H9 (cell line): ENCODE results near the gene SLC38A5. TPM values are rescaled to one million over a fixed set of nuclear protein-coding genes. Genes with fewer than 3 reads are reported as not detected.

Experiments used
- DNase-seq: peaks from one replicate; pipeline ENCODE4 v3.0.0-alpha.2; 2017
- H2AFZ ChIP-seq: one replicate; pipeline ENCODE4 v1.6.1; 2013; ENCODE audit warnings: mild to moderate bottlenecking, low read length, control low read depth, moderate library complexity
- H2AK5ac ChIP-seq: 2 replicates; pipeline ENCODE4 v1.6.1; 2013; ENCODE audit warnings: low read length, control low read depth, mixed read lengths; ENCODE audit not compliant: insufficient read length
- H2BK120ac ChIP-seq: one replicate; pipeline ENCODE4 v1.6.1; 2013; ENCODE audit warnings: low read depth, mild to moderate bottlenecking, low read length, control low read depth, inconsistent platforms; ENCODE audit not compliant: poor library complexity, severe bottlenecking
- H2BK12ac ChIP-seq: 2 replicates; pipeline ENCODE4 v1.6.1; 2013; ENCODE audit warnings: low read length, control low read depth, mixed read lengths, low read depth; ENCODE audit not compliant: insufficient read length
- H2BK15ac ChIP-seq: 2 replicates; pipeline ENCODE4 v1.6.1; 2013; ENCODE audit warnings: low read depth, low read length, control low read depth
- H2BK20ac ChIP-seq: one replicate; pipeline ENCODE4 v1.6.1; 2013; ENCODE audit warnings: low read depth, mild to moderate bottlenecking, low read length, control low read depth, inconsistent platforms; ENCODE audit not compliant: poor library complexity, severe bottlenecking
- H2BK5ac ChIP-seq: 2 replicates; pipeline ENCODE4 v1.6.1; 2013; ENCODE audit warnings: low read length, control low read depth, mixed read lengths; ENCODE audit not compliant: insufficient read length
- H3K14ac ChIP-seq: 2 replicates; pipeline ENCODE4 v1.6.1; 2013; ENCODE audit warnings: low read length, control low read depth; ENCODE audit not compliant: insufficient read depth
- H3K18ac ChIP-seq: 2 replicates; pipeline ENCODE4 v1.6.1; 2013; ENCODE audit warnings: low read depth, mild to moderate bottlenecking, mixed read lengths, low read length, control low read depth; ENCODE audit not compliant: insufficient read length
- H3K23ac ChIP-seq: 2 replicates; pipeline ENCODE4 v1.6.1; 2013; ENCODE audit warnings: low read length, control low read depth, mixed read lengths, low read depth; ENCODE audit not compliant: insufficient read length
- H3K23me2 ChIP-seq: 2 replicates; pipeline ENCODE4 v1.6.1; 2013; ENCODE audit warnings: low read depth, mild to moderate bottlenecking, mixed read lengths, low read length, control low read depth; ENCODE audit not compliant: insufficient read length, poor library complexity, severe bottlenecking
- H3K27ac ChIP-seq: 2 replicates; pipeline ENCODE4 v1.5.1; 2013; ENCODE audit warnings: low read length, control low read depth, mixed read lengths, low read depth; ENCODE audit not compliant: insufficient read length
- H3K27me3 ChIP-seq: 2 replicates; pipeline ENCODE4 v1.6.1; 2013; ENCODE audit warnings: low read length, control low read depth, inconsistent platforms; ENCODE audit not compliant: insufficient read depth
- H3K4ac ChIP-seq: 2 replicates; pipeline ENCODE4 v1.6.1; 2013; ENCODE audit warnings: low read depth, mild to moderate bottlenecking, control low read depth, inconsistent platforms, low read length, moderate library complexity
- H3K4me1 ChIP-seq: 2 replicates; pipeline ENCODE4 v1.6.1; 2013; ENCODE audit warnings: low read length, control low read depth, inconsistent platforms; ENCODE audit not compliant: insufficient read depth
- H3K4me2 ChIP-seq: 2 replicates; pipeline ENCODE4 v1.6.1; 2013; ENCODE audit warnings: low read length, control low read depth, mixed read lengths; ENCODE audit not compliant: insufficient read length, insufficient read depth
- H3K56ac ChIP-seq: 2 replicates; pipeline ENCODE4 v1.6.1; 2013; ENCODE audit warnings: low read depth, mild to moderate bottlenecking, mixed read lengths, low read length, control low read depth; ENCODE audit not compliant: insufficient read length
- H3K79me1 ChIP-seq: 2 replicates; pipeline ENCODE4 v1.6.1; 2013; ENCODE audit warnings: low read depth, mild to moderate bottlenecking, moderate library complexity, low read length, control low read depth, inconsistent platforms; ENCODE audit not compliant: insufficient read depth, poor library complexity, severe bottlenecking
- H3K79me2 ChIP-seq: 2 replicates; pipeline ENCODE4 v1.6.1; 2013; ENCODE audit warnings: low read length, control low read depth, inconsistent platforms; ENCODE audit not compliant: insufficient read depth
- H3K9ac ChIP-seq: 2 replicates; pipeline ENCODE4 v1.6.1; 2013; ENCODE audit warnings: low read length, control low read depth, mixed read lengths; ENCODE audit not compliant: insufficient read length; ENCODE audit errors: extremely low read depth
- H3K9me3 ChIP-seq: one replicate; pipeline ENCODE4 v1.6.1; 2013; ENCODE audit warnings: low read depth, low read length, inconsistent platforms; ENCODE audit not compliant: control insufficient read depth
- H3T11ph ChIP-seq: one replicate; pipeline ENCODE4 v1.6.1; 2013; ENCODE audit warnings: mild to moderate bottlenecking, low read length, control low read depth, inconsistent platforms
- H4K20me1 ChIP-seq: one replicate; pipeline ENCODE4 v1.6.1; 2013; ENCODE audit not compliant: control insufficient read depth, insufficient read length, insufficient read depth
- H4K5ac ChIP-seq: 2 replicates; pipeline ENCODE4 v1.6.1; 2013; ENCODE audit warnings: low read depth, mild to moderate bottlenecking, mixed read lengths, low read length, control low read depth; ENCODE audit not compliant: insufficient read length
- H4K8ac ChIP-seq: replicated peaks from 2 replicates; pipeline ENCODE4 v1.6.1; 2013; ENCODE audit warnings: low read length, control low read depth, mixed read lengths, low read depth; ENCODE audit not compliant: insufficient read length
- H4K91ac ChIP-seq: 2 replicates; pipeline ENCODE4 v1.6.1; 2013; ENCODE audit warnings: low read depth, mild to moderate bottlenecking, moderate library complexity, mixed read lengths, low read length, control low read depth; ENCODE audit not compliant: insufficient read length
- H3K27ac Mint-ChIP-seq, 3 experiments: 2 replicates in 2 of 3; 3 replicates in 1 of 3; pipeline ENCODE4 v1.8.0; 2020 to 2021; ENCODE audit warnings: mixed read lengths in 3 of 3, mild to moderate bottlenecking in 1 of 3, moderate library complexity in 1 of 3
- H3K27me3 Mint-ChIP-seq: 2 replicates; pipeline ENCODE4 v1.8.0; 2021; ENCODE audit warnings: low read depth, mild to moderate bottlenecking, moderate library complexity, mixed read lengths
- H3K36me3 Mint-ChIP-seq, 3 experiments: 2 replicates in 2 of 3; 3 replicates in 1 of 3; pipeline ENCODE4 v1.8.0; 2020 to 2021; ENCODE audit warnings: low read depth in 3 of 3, mixed read lengths in 3 of 3; ENCODE audit not compliant: insufficient read depth in 1 of 3
- H3K4me1 Mint-ChIP-seq, 2 experiments: 2 replicates each; pipeline ENCODE4 v1.8.0; 2020; ENCODE audit warnings: mixed read lengths in 2 of 2
- H3K4me3 Mint-ChIP-seq, 2 experiments: 2 replicates in 1 of 2; 3 replicates in 1 of 2; pipeline ENCODE4 v1.8.0; 2020 to 2021; ENCODE audit warnings: mild to moderate bottlenecking in 2 of 2, mixed read lengths in 2 of 2, moderate library complexity in 1 of 2
- H3K9me3 Mint-ChIP-seq, 2 experiments: 2 replicates in 1 of 2; 3 replicates in 1 of 2; pipeline ENCODE4 v1.8.0; 2020; ENCODE audit warnings: mild to moderate bottlenecking in 2 of 2, mixed read lengths in 2 of 2, moderate library complexity in 1 of 2
- CTCF ChIP-seq: fragments of 200-600 bp; sonication (generic); conservative IDR thresholded peaks from 3 replicates; pipeline ENCODE4 v1.8.0; 2021; ENCODE audit warnings: antibody characterized with exemption, mild to moderate bottlenecking
- WGBS: extraction: QIAGEN DNeasy Blood & Tissue Kit; methylation state at CpG from one replicate; pipeline ENCODE4 v1.1.7; 2013; ENCODE audit warnings: missing lambda C conversion rate, low lambda C conversion rate, mixed read lengths; ENCODE audit not compliant: insufficient read length; ENCODE audit errors: extremely low coverage; 5-methylcytosine and 5-hydroxymethylcytosine counted together
- total RNA-seq: library from RNA; stranded (reverse); gene quantifications from 2 replicates; pipeline ENCODE4 v1.2.1, GENCODE V29; 2021

Gene SLC38A5
- total RNA-seq, 1 experiment from 2014 or later = 28.3 TPM

- no peak overlapping the region for H2AFZ ChIP-seq
- DNase-seq = no peak
- no peaks in the 10 kb centered on the region for H4K20me1 ChIP-seq
- H2BK5ac ChIP-seq = no peak overlapping the region
- no peaks in the 10 kb centered on the region; a peak in 2 of 7 replicates for H3K36me3 Mint-ChIP-seq
- no peak overlapping the region for H3K4me2 ChIP-seq
- no peak overlapping the region for H3K4ac ChIP-seq
- H3K79me1 ChIP-seq = no peaks in the 10 kb centered on the region
- H3T11ph ChIP-seq = no peak overlapping the region
- no peaks in the 10 kb centered on the region for H3K4me1 ChIP-seq
- no peak overlapping the region for H3K27ac ChIP-seq
- H3K27ac Mint-ChIP-seq = no peak overlapping the region
- peak overlapping the region; percentile 51 for H2BK20ac ChIP-seq
- no peak overlapping the region for H3K9ac ChIP-seq
- 0 out of 4 replicates have a peak, but pooled peaks cover 0 to 2% of the 10 kb centered on the region in 2 experiments for H3K4me1 Mint-ChIP-seq
- H4K91ac ChIP-seq = no peak overlapping the region
- no peak overlapping the region for H2AK5ac ChIP-seq
- H3K23ac ChIP-seq = no peak overlapping the region
- H2BK12ac ChIP-seq = no peak overlapping the region
- no peaks in the 10 kb centered on the region for H3K27me3 ChIP-seq
- no peak overlapping the region for H4K5ac ChIP-seq
- no peak overlapping the region for H2BK15ac ChIP-seq
- H3K9me3 ChIP-seq = peaks cover 9% of the 10 kb centered on the region
- H3K27me3 Mint-ChIP-seq = no peaks in the 10 kb centered on the region; the same call in none of the 2 replicates
- no peak overlapping the region for H2BK120ac ChIP-seq
- no peak overlapping the region for H3K4me3 Mint-ChIP-seq
- no peak overlapping the region for H4K8ac ChIP-seq
- no peak for TF ChIP-seq CTCF
- no peak overlapping the region for H3K18ac ChIP-seq
- H3K23me2 ChIP-seq = no peaks in the 10 kb centered on the region
- no CpG with 5 or more reads among the region's 6 CpGs for WGBS
- no peaks in the 10 kb centered on the region for H3K79me2 ChIP-seq
- H3K9me3 Mint-ChIP-seq = peaks cover 72 to 81% of the 10 kb centered on the region in 2 experiments
- no peak overlapping the region for H3K56ac ChIP-seq
- no peak overlapping the region for H3K14ac ChIP-seq
Observed at GRCh38 chrX:48498374-48498809, 28.3 kb upstream of the SLC38A5 start.
